ENCODE measurements around the gene ELF4. TPM values are rescaled to one million over a fixed set of nuclear protein-coding genes. Genes with fewer than 3 reads are reported as not detected.
A peak's percentile ranks its signal among the peaks of the same experiment; 100 is the strongest.

Gene ELF4
- total RNA-seq, 1 donor = 25.0 TPM

GRCh38 chrX:130108647-130109428 lies 1.5 kb downstream of the ELF4 start:
- H2AFZ ChIP-seq (ENCODE audit: low read length) = peak overlapping the region; percentile 10
- H3K9me3 ChIP-seq (ENCODE audit: low read depth, low read length) = no peaks in the 10 kb centered on the region
- H3K36me3 ChIP-seq (ENCODE audit: insufficient read depth, low read length) = no peaks in the 10 kb centered on the region
- peaks cover 53% of the 10 kb centered on the region for H3K79me2 ChIP-seq (ENCODE audit: insufficient read depth, low read length)
- H3K27me3 ChIP-seq (ENCODE audit: insufficient read depth, low read length) = no peaks in the 10 kb centered on the region
- peak overlapping the region; percentile 75 for H3K4me3 ChIP-seq (ENCODE audit: insufficient read depth, low read length)
- DNase-seq (ENCODE audit: insufficient read length, low spot score, missing footprints) = peak; percentile 93
- TF ChIP-seq, protein P1, sequence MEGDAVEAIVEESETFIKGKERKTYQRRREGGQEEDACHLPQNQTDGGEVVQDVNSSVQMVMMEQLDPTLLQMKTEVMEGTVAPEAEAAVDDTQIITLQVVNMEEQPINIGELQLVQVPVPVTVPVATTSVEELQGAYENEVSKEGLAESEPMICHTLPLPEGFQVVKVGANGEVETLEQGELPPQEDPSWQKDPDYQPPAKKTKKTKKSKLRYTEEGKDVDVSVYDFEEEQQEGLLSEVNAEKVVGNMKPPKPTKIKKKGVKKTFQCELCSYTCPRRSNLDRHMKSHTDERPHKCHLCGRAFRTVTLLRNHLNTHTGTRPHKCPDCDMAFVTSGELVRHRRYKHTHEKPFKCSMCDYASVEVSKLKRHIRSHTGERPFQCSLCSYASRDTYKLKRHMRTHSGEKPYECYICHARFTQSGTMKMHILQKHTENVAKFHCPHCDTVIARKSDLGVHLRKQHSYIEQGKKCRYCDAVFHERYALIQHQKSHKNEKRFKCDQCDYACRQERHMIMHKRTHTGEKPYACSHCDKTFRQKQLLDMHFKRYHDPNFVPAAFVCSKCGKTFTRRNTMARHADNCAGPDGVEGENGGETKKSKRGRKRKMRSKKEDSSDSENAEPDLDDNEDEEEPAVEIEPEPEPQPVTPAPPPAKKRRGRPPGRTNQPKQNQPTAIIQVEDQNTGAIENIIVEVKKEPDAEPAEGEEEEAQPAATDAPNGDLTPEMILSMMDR (IDR thresholded peaks at IDR 0.05; ENCODE audit: extremely low read depth, low read depth, low read length) = no peak
- H3K27ac ChIP-seq (ENCODE audit: low read depth, low read length) = peak overlapping the region; percentile 73
- H3K4me1 ChIP-seq (ENCODE audit: insufficient read depth, low read length) = peaks cover 23% of the 10 kb centered on the region
- H4K20me1 ChIP-seq (ENCODE audit: insufficient read depth, low read length) = peaks cover 35% of the 10 kb centered on the region
- peak overlapping the region; percentile 81 for H3K4me2 ChIP-seq (ENCODE audit: insufficient read depth, low read length)

DNA sequence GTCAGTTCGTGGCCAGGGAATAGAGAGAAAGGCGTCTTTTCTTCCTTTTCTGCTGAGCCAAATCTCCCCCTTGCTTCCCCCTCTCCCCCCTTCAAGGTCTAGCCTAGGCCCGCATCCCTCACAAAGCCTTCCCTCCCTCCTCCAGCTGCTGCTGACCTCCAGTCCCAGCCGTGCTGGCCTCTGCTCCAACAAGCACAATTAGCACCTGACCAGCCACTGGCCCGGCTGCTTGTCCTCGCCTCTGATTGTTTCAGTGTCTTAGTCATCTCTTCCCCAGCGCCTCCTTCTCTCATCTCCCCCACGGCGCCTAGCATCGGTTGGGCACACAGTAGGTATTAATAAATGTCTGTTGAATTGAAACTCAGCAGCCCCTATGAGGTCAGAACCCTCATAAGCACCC lies 4.2 kb downstream of the ELF4 start:
- Histone ChIP-seq H3K36me3 (ENCODE audit: insufficient read depth, low read length) (no peaks in the 10 kb centered on the region), H3K4me2 (ENCODE audit: insufficient read depth, low read length) (no peak overlapping the region), H3K4me1 (ENCODE audit: insufficient read depth, low read length) (peaks cover 22% of the 10 kb centered on the region), H2AFZ (ENCODE audit: low read length) (no peak overlapping the region), H3K27ac (ENCODE audit: low read depth, low read length) (no peak overlapping the region), H3K79me2 (ENCODE audit: insufficient read depth, low read length) (peaks cover 72% of the 10 kb centered on the region), H3K9me3 (ENCODE audit: low read depth, low read length) (no peaks in the 10 kb centered on the region), H3K4me3 (ENCODE audit: insufficient read depth, low read length) (no peak overlapping the region), H3K27me3 (ENCODE audit: insufficient read depth, low read length) (no peaks in the 10 kb centered on the region), H4K20me1 (ENCODE audit: insufficient read depth, low read length) (peaks cover 42% of the 10 kb centered on the region)
- TF ChIP-seq, protein P1 (IDR thresholded peaks at IDR 0.05; ENCODE audit: extremely low read depth, low read depth, low read length) = no peak
- no peak for DNase-seq (ENCODE audit: insufficient read length, low spot score, missing footprints)

DNA sequence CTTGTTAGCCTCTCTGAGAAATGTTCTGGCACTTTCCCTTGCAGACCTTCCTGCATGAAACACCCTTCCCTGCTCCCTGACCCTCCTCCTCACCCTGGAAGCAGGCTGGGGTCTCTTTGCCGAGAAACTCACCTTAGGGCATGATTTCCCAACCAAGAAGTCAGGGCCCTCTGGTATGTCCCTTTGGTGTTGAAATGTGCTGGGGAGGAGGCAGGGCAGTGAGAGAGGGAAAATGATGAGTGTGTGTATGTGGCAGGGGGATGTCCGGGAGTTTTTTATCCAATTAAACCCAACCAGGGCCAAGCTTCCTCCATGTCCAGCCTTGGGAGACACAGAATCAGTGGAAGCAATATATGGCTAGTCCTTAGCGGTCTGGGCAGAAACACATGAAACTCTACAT lies 5.1 kb downstream of the ELF4 start:
- Histone ChIP-seq H3K79me2 (ENCODE audit: insufficient read depth, low read length) (peaks cover 72% of the 10 kb centered on the region), H3K4me2 (ENCODE audit: insufficient read depth, low read length) (no peak overlapping the region), H3K4me1 (ENCODE audit: insufficient read depth, low read length) (peaks cover 30% of the 10 kb centered on the region), H4K20me1 (ENCODE audit: insufficient read depth, low read length) (peaks cover 42% of the 10 kb centered on the region), H2AFZ (ENCODE audit: low read length) (no peak overlapping the region), H3K27me3 (ENCODE audit: insufficient read depth, low read length) (no peaks in the 10 kb centered on the region), H3K27ac (ENCODE audit: low read depth, low read length) (no peak overlapping the region), H3K36me3 (ENCODE audit: insufficient read depth, low read length) (no peaks in the 10 kb centered on the region), H3K4me3 (ENCODE audit: insufficient read depth, low read length) (no peak overlapping the region), H3K9me3 (ENCODE audit: low read depth, low read length) (no peaks in the 10 kb centered on the region)
- TF ChIP-seq, protein P1 (IDR thresholded peaks at IDR 0.05; ENCODE audit: extremely low read depth, low read depth, low read length) = no peak
- DNase-seq (ENCODE audit: insufficient read length, low spot score, missing footprints) = no peak

- Histone ChIP-seq H3K79me2 (ENCODE audit: insufficient read depth, low read length) (peaks cover 73% of the 10 kb centered on the region), H4K20me1 (ENCODE audit: insufficient read depth, low read length) (peaks cover 44% of the 10 kb centered on the region)
- TF ChIP-seq, protein P1 (IDR thresholded peaks at IDR 0.05; ENCODE audit: extremely low read depth, low read depth, low read length) = no peak
Measured at GRCh38 chrX:130103605-130104004, 6.7 kb downstream of the ELF4 start.

More at GRCh38 chrX:130103605-130104004, 6.7 kb downstream of the ELF4 start:
- no peak for DNase-seq (ENCODE audit: insufficient read length, low spot score, missing footprints)
- no peaks in the 10 kb centered on the region for H3K9me3 ChIP-seq (ENCODE audit: low read depth, low read length)
- H3K4me3 ChIP-seq (ENCODE audit: insufficient read depth, low read length) = no peak overlapping the region
- H2AFZ ChIP-seq (ENCODE audit: low read length) = no peak overlapping the region
- no peaks in the 10 kb centered on the region for H3K27me3 ChIP-seq (ENCODE audit: insufficient read depth, low read length)
- H3K4me2 ChIP-seq (ENCODE audit: insufficient read depth, low read length) = no peak overlapping the region
- no peaks in the 10 kb centered on the region for H3K36me3 ChIP-seq (ENCODE audit: insufficient read depth, low read length)
- no peak overlapping the region for H3K27ac ChIP-seq (ENCODE audit: low read depth, low read length)
- peaks cover 33% of the 10 kb centered on the region for H3K4me1 ChIP-seq (ENCODE audit: insufficient read depth, low read length)
